H7 (cell line): ENCODE results near the gene GPR39. TPM values are rescaled to one million over a fixed set of nuclear protein-coding genes. Genes with fewer than 3 reads are reported as not detected.
A peak's percentile ranks its signal among the peaks of the same experiment; 100 is the strongest.
"Not testable (repeated sequence)": the region's sequence is repeated elsewhere in the genome, so short reads cannot be mapped to it uniquely, and the experiment has no call there.

ENCODE experiments used
- DNase-seq: peaks from one replicate; pipeline ENCODE4 v3.0.0; 2012
- H3K27me3 ChIP-seq: 2 replicates; pipeline ENCODE4 v1.6.0; 2011; ENCODE audit warnings: mild to moderate bottlenecking, low read length; ENCODE audit not compliant: control insufficient read depth, insufficient read depth
- H3K36me3 ChIP-seq: replicated peaks from 2 replicates; pipeline ENCODE4 v1.5.1; 2011; ENCODE audit warnings: low read length; ENCODE audit not compliant: control insufficient read depth, insufficient read depth
- H3K4me3 ChIP-seq: 2 replicates; pipeline ENCODE4 v1.5.1; 2011; ENCODE audit warnings: low read depth, mild to moderate bottlenecking, control low read depth, low read length, moderate library complexity; ENCODE audit not compliant: insufficient read depth
- total RNA-seq: library from RNA; depleted of rRNA; stranded (reverse); fragments of >200 nt; shearing (Covaris generic); gene quantifications from 2 replicates; pipeline ENCODE4 v1.2.3, GENCODE V29; 2014

Gene GPR39
- total RNA-seq, 1 experiment from 2014 or later = 6.2 TPM

GRCh38 chr2:132522901-132523300 is 106.3 kb downstream of the GPR39 start:
- Histone ChIP-seq H3K27me3 (no peaks in the 10 kb centered on the region), H3K4me3 (no peak overlapping the region), H3K36me3 (no peaks in the 10 kb centered on the region)
- DNase-seq = no peak

- not testable (repeated sequence) for H3K4me3 ChIP-seq
These were observed 120.5 kb downstream of the GPR39 start for GRCh38 chr2:132537061-132537460.

GRCh38 chr2:132538331-132538855 is 121.8 kb downstream of the GPR39 start:
- H3K4me3 ChIP-seq = no peak overlapping the region
- DNase-seq = no peak

More at GRCh38 chr2:132537061-132537460, 120.5 kb downstream of the GPR39 start:
- H3K27me3 ChIP-seq, H3K36me3 ChIP-seq, DNase-seq: not testable (repeated sequence)

GRCh38 chr2:132540166-132540565 is 123.6 kb downstream of the GPR39 start:
- Histone ChIP-seq H3K4me3 (no peak overlapping the region), H3K36me3 (no peaks in the 10 kb centered on the region)
- DNase-seq = no peak

More at GRCh38 chr2:132538331-132538855, 121.8 kb downstream of the GPR39 start:
- Histone ChIP-seq H3K36me3 (no peaks in the 10 kb centered on the region), H3K27me3 (no peaks in the 10 kb centered on the region)

GRCh38 chr2:132542953-132543569 is 126.5 kb downstream of the GPR39 start:
- no peaks in the 10 kb centered on the region for H3K27me3 ChIP-seq
- no peak overlapping the region for H3K4me3 ChIP-seq
- H3K36me3 ChIP-seq = no peaks in the 10 kb centered on the region
- DNase-seq = no peak

More at GRCh38 chr2:132540166-132540565, 123.6 kb downstream of the GPR39 start:
- H3K27me3 ChIP-seq = no peaks in the 10 kb centered on the region

GRCh38 chr2:132544006-132544630 is 127.5 kb downstream of the GPR39 start:
- H3K4me3 ChIP-seq = no peak overlapping the region
- no peaks in the 10 kb centered on the region for H3K36me3 ChIP-seq
- H3K27me3 ChIP-seq = no peaks in the 10 kb centered on the region
- DNase-seq = no peak

GRCh38 chr2:132547090-132547687 is 130.6 kb downstream of the GPR39 start:
- DNase-seq = peak; percentile 68
- no peak overlapping the region for H3K4me3 ChIP-seq
- H3K27me3 ChIP-seq = no peaks in the 10 kb centered on the region
- no peaks in the 10 kb centered on the region for H3K36me3 ChIP-seq

- H3K36me3 ChIP-seq = no peaks in the 10 kb centered on the region
- DNase-seq = no peak
- no peak overlapping the region for H3K4me3 ChIP-seq
- H3K27me3 ChIP-seq = no peaks in the 10 kb centered on the region
These were observed 133.5 kb downstream of the GPR39 start for GRCh38 chr2:132549935-132550670.

GRCh38 chr2:132550946-132551345 is 134.3 kb downstream of the GPR39 start:
- Histone ChIP-seq H3K4me3 (no peak overlapping the region), H3K36me3 (no peaks in the 10 kb centered on the region), H3K27me3 (no peaks in the 10 kb centered on the region)
- no peak for DNase-seq

GRCh38 chr2:132557694-132558093 is 141.1 kb downstream of the GPR39 start:
- DNase-seq = no peak
- H3K4me3 ChIP-seq = no peak overlapping the region
- H3K36me3 ChIP-seq = no peaks in the 10 kb centered on the region
- H3K27me3 ChIP-seq = no peaks in the 10 kb centered on the region

- no peak for DNase-seq
- Histone ChIP-seq H3K36me3 (no peaks in the 10 kb centered on the region), H3K4me3 (no peak overlapping the region), H3K27me3 (no peaks in the 10 kb centered on the region)
These were observed 142.7 kb downstream of the GPR39 start for GRCh38 chr2:132559326-132559725.

GRCh38 chr2:132559921-132560320 is 143.3 kb downstream of the GPR39 start:
- no peak for DNase-seq
- Histone ChIP-seq H3K4me3 (no peak overlapping the region), H3K27me3 (no peaks in the 10 kb centered on the region), H3K36me3 (no peaks in the 10 kb centered on the region)

- no peak overlapping the region for H3K4me3 ChIP-seq
- H3K36me3 ChIP-seq = no peaks in the 10 kb centered on the region
- DNase-seq = no peak
- H3K27me3 ChIP-seq = no peaks in the 10 kb centered on the region
These were observed 144.0 kb downstream of the GPR39 start for GRCh38 chr2:132560562-132560961.

- no peaks in the 10 kb centered on the region for H3K27me3 ChIP-seq
- no peak for DNase-seq
- H3K4me3 ChIP-seq = no peak overlapping the region
- no peaks in the 10 kb centered on the region for H3K36me3 ChIP-seq
These were observed 145.6 kb downstream of the GPR39 start for GRCh38 chr2:132562245-132562644.
